ENCODE measurements around the gene PBOV1.

Gene PBOV1

GRCh38 chr6:138203315-138203714 is 15.0 kb downstream of the PBOV1 start:
- no peak for DNase-seq

DNA sequence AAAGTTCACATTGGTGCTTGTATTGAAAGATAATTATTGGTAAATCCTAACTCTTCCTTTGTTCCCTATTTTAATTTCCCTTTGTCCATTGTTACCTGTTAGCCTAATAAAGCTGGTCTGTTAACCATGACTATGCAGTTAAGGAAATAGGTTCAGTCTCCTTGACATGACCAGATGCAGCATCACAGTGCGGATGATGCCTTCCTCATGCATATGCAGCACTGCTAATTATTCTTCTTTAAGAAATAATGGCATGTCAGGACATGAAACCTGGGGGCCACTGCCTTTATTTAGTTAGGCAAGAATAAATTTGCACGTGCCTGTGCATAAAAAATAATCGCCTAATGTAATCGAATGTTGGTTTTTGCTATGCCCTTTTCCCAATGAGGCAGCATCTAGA is 16.5 kb downstream of the PBOV1 start:
- no peak for DNase-seq

- no peak for DNase-seq
Measured at GRCh38 chr6:138198430-138199091, 19.7 kb downstream of the PBOV1 start.

- DNase-seq: no peak
Measured at GRCh38 chr6:138197570-138197969, 20.7 kb downstream of the PBOV1 start.

- no peak for DNase-seq
Measured at GRCh38 chr6:138196122-138196738, 22.1 kb downstream of the PBOV1 start.

DNA sequence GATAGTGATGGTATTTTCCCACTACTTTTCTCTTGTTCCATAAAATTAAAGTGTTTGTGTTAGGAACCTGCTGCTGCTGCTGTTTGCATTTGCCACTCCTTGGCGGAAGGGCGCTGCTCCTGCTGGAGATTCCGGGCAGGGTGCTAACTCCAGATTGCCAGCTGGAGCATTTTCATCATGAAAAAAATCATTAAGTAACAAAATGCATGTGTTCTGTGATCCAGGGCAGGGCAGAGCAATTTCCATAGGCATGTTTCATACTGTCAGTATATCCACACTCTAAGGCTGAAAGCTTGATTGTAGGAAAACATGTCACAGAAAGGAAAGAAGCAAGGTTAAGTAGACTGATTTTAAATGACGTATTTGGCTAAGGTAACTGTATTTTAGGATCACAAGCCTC is 24.0 kb downstream of the PBOV1 start:
- no peak for DNase-seq

GRCh38 chr6:138188278-138188941 is 29.9 kb downstream of the PBOV1 start:
- no peak for DNase-seq

- no peak for DNase-seq
Measured at GRCh38 chr6:138187156-138187555, 31.1 kb downstream of the PBOV1 start.

DNA sequence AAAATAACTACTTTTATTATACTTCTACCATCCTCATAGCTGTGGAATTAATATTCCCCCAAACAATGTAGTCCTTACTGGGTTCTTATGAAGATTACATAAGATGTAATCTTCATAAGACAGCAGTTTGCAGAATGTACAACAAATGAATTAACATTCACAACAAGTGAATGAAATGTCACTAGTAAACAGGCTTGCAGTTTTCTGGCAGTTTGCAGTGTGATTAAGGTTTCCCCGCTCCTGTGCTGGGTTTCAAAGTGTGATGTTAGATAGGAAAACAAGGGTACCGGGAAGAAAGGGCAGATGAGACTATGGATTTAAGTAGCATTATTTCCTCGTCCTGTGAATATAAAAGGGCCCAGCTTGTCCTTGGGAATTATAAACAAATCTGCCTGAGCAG is 34.1 kb downstream of the PBOV1 start:
- DNase-seq: no peak

GRCh38 chr6:138183790-138184134 is 34.5 kb downstream of the PBOV1 start:
- DNase-seq: no peak

DNA sequence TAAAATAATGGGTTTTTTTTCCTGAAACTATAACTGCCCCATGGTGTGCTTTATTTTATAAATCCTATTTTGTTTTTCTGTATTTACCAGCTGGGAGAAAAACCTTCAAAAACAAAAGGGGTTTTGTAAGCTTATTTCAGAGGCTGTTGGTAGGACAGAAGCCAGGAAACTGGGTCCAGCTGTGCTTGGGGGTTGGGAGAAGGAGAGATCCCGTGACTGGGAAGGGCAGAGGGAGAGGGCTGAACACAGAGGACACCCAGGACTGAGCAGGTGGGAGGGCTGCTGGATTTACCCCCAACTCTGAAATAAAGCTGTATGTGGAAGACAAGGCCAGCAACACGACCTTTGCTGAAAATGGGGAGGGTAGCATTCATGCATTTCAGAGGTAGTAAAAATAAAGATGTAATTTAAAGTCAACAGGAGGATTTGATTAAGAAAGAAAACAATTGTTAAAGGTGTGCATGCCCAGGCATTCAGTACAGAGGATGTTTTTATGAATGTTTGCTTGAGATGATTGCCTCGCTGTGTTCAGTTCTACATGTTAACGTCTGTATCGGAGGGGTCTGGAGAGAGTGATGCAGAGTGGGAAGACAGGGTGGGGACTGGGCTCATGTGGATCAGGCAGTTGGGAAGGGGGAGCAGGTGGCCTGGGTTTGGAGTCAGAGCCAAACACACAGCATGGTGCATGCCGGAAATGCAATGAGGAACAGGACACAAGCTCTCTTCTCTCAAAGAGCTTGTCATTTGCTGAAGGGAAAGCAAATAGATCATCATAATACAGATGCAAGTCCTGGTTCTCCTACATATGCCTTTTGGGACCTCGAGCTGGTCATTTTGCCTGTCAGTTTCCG is 35.1 kb downstream of the PBOV1 start:
- DNase-seq: no peak

GRCh38 chr6:138176652-138177232 is 41.5 kb downstream of the PBOV1 start:
- no peak for DNase-seq

DNA sequence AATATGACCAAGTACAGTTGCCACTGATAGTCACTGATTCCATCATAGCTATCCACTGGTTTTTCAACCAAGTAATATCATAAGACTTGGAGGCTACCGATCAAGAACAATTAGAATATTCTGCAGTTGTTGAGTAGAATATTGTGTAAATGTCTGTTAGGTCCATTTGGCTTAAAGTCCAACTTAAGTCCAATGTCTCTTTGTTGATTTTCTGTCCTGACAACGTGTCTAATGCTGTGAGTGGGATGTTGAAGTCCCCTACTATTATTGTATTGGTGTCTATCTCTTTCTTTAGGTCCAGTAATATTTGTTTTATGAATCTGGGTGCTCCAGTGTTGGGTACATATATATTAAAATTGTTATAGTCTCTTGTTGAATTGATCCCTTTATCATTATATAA is 42.7 kb downstream of the PBOV1 start:
- DNase-seq: no peak

All from NCI-H1930 (cell line).